Activated T-cell treated with anti-CD3 and anti-CD28 coated beads for 48 hours (primary cell): Measurements from ENCODE around the gene FREM2.

Experiments
- DNase-seq: peaks from one replicate; pipeline ENCODE4 v3.0.0-alpha.2; 2020; ENCODE audit warnings: low read depth

Gene FREM2

DNA sequence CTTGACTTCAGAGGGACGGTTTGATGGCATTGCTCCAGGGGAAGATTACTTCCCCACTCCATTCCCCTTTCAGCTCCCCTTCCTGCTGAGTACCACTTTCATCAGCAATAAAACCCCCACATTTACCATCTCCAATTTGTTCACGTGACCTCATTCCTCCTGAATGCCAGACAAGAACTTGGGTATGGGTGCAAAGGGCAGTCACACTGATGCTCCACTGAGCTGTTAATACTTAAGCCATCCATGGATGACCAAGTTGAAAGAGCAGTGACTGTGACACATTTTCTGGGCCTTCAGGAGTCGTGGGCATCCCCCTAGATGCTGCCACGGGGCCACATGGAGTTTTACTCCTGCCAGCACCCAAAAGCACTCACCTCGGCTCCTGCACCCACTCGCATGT lies 210.6 kb downstream of the FREM2 start:
- DNase-seq: no peak

DNA sequence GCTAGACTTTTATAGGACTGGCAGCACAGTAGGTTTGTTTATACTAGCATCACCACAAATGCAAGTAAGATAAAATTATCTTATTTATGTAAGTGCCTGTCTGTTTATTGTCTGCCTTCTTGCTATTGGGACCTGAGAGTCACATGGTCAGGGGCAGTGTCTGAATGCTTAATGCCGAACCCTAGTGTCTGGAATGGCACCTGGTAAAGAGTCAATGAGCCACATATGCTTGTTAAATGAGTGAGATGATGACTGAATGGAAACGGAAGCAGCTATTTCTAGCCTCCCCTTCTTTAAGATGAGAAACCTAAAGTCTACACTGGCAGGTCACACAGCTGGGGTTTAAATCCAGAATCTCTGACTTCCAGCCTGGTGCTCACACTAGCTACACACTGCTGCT lies 211.6 kb downstream of the FREM2 start:
- DNase-seq: no peak

DNA sequence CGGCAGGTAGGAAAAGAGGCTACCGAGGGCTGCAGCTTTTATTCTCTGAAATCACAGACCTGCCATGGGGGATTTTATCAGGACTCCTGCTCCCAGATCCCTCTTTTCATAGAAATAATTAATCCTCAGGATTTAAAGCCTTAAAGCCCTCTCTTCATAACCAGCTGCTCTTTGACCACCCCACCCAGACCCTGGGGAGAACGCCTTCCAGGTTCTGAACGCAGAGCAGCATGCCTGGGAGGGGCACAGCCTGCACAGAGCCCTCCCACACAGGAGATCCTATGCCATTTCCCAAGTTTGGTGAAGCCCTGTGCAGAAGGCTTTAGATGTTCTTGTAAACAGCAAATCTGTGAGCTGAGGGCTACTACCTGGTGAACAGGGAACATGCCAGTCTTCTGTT lies 212.7 kb downstream of the FREM2 start:
- no peak for DNase-seq

DNA sequence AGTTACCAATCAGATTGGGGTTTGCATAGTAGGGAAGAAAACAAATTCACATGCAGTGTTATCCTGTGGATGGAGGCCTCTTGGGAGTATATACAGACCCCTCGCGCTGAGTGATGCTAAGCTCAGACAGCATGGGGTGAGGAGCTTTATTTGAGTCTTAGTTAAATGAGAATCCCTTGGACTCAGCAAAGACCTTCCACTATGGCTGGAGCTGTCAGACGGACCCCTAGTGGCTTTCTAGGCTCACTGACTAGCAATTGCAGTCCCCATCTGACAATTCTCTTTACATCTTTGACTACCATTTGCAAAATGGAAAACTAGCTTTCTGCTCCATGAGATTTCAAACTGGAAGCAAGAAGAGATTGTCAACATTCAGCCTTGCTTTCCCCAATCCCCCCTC lies 213.3 kb downstream of the FREM2 start:
- DNase-seq: no peak

DNA sequence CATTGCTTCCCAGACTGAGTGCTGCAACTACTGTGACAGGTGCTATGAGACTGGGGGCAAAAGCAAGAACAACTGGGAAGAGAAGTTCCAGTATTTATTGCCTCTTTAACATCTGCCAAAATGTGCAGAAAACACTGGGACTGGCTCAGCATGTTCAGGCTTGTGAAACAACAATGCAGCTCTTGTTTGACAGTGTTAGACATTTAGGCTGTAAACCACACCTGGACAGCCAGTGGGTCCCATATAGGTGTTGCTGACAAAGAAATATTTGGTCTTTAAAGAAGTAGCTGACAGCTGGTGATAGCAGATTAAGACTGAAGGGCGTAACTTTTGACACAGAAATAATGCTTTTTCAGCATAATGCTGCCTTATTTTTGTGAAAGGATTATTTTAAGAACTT lies 215.7 kb downstream of the FREM2 start:
- DNase-seq: no peak

DNA sequence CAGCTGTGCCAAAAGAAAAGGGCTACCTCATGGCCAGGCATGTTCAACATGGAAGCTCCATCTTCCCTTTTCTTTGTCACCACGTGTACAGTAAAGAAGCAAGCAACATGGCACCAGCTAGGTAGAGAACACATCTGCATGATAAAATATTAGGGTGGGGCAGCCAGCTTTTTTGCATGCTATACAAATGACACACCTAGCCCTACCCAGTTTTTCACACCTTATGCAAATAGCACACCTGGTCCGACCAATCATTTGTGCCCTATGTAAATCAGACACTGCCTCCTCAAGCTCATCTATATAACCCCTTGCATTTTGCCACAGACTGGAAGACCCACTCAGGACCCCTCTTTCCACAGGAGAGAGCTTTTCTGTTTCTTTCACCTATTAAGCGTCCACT lies 218.2 kb downstream of the FREM2 start:
- DNase-seq: no peak

DNA sequence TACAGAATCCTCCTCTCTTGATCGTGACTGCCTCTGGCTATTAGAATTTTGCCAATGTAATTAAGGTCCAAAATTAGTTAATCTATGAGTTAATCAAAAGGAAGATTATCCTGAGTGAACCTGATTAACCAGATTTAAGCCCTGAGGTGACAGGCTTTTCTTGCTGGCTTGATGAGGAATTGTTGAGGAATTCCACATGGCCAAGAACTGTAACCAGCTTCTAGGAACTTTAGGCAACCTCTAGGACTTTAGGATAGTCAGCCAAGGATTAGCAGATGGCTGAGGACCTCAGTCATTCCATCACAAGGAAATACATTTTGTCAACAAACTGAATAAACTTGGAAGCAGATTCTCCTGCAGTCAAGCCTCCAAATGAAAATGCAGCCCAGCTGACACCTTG lies 219.0 kb downstream of the FREM2 start:
- no peak for DNase-seq

DNA sequence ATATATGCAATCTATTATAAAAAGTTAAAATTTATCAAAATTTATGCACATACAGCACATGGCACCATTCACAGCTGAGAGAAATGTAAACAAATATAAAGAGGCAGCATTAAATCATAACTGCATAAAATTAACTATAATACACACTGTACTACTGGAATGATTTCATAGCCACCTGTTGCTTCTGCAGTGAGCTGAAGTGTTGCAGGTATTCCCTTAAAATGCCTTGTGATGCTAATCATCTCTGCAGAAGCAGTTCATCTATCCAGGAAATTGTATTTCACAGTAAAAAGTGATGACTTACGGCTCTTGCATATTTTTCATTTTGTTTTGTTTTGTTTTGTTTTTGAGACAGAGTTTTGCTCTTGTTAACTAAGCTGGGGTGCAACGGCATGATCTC lies 221.7 kb downstream of the FREM2 start:
- no peak for DNase-seq

DNA sequence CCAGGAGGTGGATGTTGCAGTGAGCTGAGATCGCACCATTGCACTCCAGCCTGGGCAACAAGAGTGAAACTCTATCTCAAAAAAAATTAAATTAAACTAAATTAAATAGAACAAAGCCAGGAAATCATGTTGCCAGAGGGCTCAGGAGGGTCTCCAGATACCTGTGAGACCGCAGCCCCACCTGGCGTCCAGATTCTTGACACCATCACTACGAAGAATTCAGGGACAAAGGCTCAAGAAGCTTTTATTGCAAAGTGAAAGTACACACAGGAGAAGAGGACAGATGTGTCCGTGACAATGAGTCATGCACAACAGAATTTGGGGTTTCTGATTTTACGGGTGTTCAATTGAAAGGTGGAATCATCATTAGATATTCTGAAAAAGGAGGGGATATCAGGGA lies 227.2 kb downstream of the FREM2 start:
- no peak for DNase-seq

DNA sequence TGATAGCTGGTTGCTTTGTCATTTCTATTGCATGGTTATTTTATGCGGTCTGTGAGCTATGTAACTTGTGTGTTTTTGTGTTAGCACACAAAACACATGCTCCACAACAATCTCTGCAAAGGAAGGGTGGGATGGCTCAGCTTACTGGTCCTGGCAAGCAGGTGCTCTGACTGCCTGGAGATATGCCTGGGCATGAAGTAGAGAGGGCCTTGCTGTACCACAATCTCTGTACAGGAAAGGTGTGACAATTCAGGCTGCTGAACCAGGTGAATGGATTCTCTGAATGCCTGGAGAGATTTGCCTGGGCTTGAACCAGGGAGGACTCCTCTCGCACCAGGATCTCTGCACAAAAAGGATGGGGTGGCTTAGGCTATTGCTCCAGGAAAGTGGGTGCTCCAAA lies 234.2 kb downstream of the FREM2 start:
- no peak for DNase-seq

DNA sequence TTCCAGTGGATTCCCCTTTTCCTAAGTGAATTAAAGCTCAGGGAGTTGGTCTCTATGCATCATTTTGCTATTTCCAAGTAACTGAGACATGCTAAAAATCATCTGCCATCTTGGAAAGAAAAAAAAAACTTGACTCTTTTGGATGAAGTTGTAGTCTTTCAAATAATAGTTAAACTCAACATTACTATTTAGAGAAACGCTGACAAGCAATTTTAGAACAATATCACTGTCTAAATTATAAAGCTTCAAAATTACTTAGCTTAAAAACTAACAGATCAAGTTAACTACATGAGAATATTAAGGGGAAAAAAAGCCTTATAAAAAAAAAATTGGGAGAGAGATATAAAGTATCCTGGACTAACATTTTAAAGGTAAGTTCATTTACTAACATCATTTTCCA lies 235.3 kb downstream of the FREM2 start:
- no peak for DNase-seq

DNA sequence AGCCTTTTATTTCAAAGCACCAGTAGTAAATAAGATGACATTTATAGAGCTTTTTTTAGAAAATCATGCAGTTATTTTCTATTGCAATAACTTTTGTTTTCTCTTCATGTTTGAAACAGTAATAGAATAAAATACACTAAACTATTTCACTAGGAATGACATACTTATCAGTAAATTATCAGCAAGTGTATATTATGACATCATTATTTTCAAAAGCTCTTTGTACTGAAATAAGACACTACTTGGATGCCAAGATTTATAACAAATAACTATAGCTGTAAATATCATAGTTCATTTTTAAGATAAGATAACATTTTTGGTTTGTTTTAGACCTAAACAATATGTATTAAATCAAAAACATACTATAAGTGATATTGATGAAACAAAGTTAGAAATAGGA lies 246.9 kb downstream of the FREM2 start:
- no peak for DNase-seq
